Stimulated activated CD8-positive, alpha-beta memory T cell treated with anti-CD3 and anti-CD28 coated beads, Interleukin-7, amount 100 ng/mL, for 1 hour (primary cell): ENCODE data around the gene DACH1.

Experiments
- DNase-seq, 2 donors: peaks; one replicate each; pipeline ENCODE4 v3.0.0-alpha.2; 2020; ENCODE audit warnings: low read depth in 2 of 2

Gene DACH1

DNA sequence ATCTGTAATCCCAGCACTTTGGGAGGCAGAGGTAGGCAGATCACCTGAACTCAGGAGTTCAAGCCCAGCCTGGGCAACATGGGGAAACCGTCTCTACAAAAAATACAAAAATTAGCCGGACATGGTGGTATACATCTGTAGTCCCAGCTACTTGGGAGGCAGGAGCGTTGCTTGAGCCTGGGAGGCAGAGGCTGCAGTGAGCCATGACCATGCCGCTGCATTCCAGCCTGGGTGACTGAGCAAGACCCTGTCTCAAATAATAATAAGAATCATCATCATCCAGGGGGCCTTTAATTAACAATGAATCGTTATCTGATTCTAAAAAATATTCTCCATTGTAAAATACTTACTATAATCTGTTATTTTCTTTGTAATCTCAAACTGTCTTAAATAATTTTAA lies 283.4 kb downstream of the DACH1 start:
- no peak for DNase-seq

DNA sequence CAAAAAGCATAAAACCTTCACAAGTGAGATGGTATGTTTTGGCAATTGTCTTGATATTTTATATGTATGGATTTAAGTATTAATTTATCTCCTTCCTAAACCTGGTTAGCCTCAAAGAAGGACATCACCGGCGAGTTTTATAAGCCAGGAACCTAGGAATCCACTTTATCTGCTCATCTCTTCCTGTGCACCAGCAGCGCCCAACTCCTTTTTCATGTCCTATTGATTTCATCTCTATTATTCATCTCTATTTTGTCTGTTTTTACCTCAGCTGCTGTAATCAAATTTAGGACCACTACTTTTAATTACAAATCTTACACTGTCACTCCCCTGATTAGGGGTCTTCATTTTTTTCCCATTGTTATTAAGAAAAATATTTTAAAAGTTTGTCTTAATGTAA lies 286.4 kb downstream of the DACH1 start:
- no peak for DNase-seq

DNA sequence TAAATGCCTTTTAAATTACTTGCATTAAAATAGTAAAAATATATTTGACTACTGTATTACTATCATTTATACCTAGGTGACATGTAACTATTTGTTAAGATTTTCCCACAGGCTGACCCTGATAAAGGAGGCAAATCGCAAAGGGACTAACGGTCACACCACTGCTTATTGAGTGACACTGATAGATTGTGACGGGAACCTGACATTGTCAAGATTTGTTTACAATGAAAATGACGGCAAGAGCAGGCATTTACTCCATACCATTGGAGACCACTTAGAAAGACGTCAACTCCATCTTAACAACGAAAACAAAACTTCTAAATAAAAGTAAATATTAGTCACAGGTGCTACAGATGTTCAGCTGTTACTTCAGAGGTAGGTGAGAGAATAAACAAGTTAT lies 289.0 kb downstream of the DACH1 start:
- no peak for DNase-seq

DNA sequence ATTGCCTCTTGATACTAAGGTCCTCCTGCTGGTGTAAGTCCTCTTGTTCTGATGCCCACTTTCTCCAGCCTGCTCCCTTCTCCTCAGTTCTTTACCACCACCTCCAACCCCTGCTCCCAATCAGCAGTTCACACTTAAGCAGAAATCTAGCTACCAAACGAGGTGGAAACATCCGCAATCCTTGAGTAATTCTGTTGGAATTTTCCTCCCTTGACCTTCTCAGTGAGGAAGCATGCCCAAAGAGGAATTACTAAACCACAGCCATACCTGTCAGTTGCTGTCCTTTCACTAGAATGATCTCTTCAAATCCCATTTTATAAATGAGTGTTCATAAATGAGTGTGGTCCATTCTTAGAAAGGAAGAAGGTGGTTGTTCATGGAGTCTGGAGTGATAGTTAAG lies 289.9 kb downstream of the DACH1 start:
- DNase-seq: no peak

DNA sequence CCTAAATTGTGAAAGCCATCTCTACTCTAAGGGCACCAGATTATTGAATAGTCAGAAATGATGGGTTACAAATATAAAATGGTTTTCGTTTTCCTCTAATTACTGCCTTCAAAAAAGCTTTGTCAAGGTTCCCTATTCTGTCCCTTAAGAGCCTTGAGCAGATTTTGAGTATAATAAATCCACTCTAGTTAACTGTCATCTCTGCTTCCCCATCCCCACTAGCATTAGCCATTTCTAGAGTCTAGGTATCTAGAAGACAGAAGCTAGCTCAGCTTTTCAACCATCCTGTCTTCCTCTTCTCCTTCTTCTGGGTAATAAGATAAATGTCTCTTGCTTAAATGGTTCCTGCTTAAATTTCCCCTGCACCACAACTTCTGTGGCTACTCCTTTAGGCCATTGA lies 290.4 kb downstream of the DACH1 start:
- DNase-seq: no peak

DNA sequence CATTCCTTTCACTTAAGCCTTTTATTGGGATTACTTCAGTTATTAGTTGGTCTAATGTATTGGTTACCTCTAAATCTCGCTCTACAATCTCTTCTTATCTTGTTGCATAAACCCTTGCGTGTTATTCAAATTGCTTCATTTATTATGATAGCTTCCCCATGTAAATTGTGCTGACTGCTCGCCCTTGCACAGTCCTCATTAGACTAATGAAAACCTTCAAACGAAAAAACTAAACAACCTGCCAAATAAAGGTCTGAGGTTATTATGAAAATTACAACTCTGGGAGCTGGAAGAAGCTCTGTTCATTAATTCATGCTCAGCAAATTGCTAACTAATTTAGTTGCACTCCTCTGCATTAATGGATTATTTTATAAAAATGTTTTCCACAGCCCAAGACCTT lies 320.1 kb downstream of the DACH1 start:
- DNase-seq: no peak

DNA sequence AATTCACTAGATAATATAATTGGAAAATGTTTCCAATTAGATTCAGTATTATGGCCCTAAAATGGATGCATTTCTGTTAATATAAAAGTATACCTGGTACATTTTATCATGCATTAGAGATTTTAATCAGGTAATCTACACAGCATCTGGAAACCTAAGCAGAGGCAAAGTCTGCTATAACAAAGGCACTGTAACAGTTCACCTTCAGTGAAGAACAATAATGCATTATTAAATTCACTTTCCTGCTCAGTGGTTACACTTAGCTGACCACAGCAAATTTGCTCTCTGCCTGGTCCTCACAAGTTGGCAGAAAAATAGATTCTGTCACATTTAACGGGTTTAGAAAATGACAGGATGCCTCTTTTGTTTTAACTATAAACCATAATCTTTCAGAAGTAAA lies 326.9 kb downstream of the DACH1 start:
- DNase-seq: no peak

DNA sequence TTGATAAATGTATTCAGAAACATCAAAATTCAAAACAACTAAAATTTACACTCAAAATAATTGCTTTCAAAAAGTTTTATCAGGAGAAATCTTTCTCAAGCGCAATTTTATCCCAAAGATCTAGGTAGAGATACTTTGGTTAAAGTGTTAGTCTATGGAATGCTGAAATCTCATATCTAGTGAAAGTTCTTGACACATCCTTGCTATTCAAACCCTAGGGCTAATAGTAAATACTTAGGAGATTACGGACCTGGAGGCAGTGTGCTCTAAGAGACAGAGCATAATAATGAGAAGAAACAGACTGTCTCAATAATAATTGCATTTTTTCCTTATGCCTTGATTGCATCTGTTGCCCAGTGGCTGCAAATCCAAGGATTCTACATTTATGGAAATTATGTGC lies 330.8 kb downstream of the DACH1 start:
- DNase-seq: no peak

DNA sequence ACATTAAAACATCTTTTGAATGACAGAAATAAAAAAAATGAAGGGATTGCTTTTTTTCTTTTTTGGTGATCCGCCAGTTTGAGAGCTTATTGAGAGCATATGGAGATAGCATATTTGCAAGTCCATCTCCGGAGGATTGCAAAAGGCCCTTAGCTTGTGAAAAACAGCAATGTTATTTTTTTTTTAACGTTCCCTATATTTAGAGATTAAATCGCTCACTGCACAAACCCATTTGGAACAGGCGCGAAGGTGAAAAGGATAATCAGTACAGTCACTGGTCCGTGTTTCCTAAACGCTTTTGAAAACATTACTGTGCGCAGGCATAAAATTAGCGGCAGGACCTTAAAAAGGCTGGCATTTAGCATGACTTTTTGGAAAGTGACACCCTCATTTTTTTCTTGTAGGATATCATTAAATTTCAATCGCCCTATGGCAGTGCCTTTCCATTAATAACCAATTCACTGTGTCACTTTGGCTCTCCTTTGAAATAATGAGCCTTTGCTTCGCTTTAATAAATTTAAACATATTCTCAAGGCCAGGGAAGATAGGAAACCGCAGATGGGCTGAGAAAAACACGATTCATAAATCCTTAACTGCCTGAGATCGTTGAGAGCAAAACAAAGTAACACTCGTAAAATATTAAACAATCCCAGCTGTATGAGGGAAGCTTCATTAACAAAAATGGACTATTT lies 342.2 kb downstream of the DACH1 start:
- no peak for DNase-seq

DNA sequence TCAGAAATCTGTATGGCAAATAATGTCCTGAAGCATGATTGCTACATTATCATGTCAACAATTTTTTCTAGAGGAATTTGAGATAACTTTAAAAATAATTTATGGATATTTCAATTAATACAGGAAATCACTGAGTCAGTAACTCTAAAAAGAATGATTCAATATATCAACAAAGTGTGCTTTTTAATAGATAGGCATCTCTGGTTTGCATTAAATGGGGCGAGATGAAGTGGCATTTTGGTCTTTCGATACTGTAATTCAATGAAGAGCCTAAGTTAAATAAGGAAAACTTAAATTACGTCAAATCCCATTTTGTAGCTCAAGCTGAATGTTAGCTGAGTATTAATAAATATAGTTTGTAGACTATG lies 342.8 kb downstream of the DACH1 start:
- DNase-seq: no peak

DNA sequence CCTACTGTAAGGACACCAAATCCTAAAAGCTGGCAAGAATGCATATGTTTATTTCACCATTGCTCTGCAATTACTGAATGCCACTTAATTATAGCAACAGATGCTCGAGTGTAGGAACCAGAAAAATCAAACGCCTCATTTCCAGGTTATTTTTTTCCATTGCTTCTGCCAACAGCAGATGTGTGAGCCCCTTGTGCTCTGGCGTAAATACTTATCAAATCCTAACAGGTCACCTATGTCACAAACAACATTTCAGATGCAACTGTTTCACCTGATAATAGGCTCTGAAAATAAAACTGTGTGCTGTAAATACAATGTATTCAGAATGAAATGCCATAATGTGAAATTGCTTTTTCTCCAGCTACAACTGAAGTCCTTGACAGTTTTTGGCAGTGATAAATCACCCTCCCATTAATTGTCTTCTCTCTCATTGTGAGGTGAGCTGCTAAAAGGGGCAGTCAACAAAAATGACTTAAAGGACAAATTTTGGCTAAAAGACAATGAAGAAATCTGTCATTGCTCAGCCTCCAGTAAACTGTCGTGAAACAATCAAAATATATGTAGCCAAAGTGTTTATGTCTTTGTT lies 344.0 kb downstream of the DACH1 start:
- DNase-seq: no peak

DNA sequence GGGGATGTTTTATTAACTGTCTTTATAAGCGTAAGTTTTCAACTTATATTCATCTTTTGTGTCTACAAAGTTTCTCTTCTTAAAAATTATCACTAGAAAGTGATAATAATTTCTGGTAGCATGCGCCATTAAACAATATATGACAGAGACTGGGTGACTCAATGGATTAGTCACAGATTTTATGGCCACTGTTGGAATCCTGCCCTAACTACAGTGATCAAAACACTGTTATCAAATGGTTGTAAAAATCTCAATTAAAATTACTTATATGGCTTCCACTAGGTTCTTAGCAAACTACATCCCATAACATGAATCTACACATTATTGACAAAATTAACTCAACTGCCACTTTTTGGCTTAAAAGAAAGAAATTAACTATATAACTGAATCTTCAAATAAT lies 350.0 kb downstream of the DACH1 start:
- DNase-seq: no peak

DNA sequence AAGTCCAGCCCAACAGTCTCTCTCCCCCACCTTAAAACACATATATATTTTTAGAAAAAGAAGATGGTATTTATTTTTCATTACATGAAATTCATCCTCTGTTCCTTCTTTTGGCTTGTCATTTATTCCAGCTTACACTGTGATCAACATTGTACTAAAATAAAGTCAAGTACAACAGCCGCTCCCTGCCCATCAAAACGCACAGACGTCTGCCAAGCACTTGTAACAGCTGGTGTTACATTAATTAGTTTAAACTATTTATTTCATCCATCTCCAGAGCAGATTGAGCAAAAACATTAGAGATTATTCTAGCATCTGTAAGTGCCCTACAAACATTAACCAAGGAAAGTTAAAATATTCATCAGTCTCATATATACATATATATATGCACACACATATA lies 350.5 kb downstream of the DACH1 start:
- no peak for DNase-seq

DNA sequence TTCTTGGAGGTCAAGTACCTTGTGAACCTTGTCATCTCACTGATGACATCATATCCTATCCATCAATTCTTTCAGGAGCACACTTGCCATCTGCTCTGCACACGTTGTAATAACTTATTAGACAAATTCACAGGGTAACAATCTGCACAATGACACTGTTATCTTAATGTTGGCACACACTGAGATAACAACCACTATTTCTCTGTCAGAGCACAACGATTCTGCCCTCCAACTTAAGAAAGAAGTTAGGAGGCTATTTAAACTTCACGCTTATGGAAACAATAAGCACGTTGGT lies 351.3 kb downstream of the DACH1 start:
- DNase-seq: no peak

DNA sequence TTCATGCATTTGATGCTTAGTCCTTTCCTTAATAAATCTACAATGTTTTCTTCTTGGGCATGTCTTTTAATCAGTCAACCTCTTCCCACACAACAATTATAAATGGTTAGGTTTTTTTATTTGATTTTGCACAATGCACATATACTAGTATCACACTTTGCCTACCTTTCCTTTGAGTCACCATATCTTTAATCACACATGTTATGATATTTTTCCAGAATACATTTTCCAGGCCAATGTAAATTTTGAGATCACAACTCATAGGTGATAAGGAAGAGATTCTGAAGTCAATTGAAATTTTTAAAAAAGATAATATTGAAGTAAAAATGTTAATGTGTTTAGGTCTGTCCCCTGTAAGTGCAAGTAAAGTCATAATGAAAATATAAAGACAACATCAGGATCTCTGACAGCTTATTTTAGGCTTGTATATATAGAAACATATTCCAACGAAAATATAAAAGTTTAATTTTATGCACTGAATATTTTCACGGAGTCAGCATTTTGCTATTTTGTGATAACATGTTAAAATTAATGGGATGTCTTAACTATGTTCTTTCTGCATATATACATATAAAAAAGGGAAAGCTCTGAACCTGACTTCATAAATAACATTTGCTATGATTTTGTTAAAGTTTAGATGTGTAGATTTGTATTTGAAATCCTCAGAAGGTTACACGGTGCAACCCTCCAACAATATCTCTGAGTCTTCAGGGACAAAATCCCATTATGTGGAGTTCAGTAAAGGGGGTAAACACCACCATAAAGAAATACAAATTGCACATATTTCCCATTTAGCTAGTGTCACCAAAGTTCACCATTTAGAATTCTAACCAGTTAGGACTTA lies 351.9 kb downstream of the DACH1 start:
- no peak for DNase-seq

DNA sequence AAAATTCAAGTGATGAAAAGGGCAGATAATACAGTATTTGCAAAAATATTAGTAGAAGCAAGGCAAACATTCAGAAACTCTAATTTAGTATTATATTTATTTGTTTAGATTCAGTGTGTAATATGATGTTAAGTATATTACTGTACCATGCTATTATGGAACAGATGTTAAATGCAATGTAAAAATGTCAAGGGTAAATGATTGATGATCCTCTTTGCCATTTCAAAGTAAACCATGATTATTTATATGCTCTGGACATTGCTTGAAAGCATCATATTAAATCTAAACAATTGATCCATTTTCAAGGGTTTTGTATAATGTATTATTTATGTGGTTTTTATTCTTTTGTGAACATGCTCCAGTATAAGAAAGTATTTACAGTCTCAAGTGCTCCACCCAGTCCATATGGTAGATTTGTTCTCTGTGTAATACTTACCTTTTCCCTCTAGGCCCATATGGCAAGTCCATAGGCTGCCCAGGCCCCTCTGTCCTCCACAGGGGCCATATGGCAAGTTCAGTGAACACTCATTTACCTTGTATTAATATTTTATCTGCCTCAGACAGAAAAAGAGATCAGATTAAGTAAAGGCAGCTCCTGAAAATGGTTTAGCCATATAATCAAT lies 353.5 kb downstream of the DACH1 start:
- no peak for DNase-seq

DNA sequence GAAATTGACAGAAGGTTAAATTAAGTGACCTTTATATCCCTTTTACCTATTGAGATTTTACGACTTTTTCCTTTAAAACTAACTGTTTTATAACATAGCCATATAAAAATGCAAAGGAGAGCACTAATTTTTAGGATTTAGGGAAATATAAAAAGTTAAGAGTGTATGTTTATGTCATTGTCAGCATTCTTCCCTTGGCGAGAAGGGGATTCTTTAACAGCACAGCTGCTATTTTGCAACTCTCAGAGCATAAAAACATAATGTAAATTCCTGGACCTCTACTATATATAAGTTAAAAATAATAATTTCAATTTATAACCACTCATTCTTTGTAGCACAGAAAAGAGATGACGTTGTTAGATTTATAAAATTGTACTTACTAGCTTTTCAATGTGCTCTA lies 363.2 kb downstream of the DACH1 start:
- DNase-seq: no peak

DNA sequence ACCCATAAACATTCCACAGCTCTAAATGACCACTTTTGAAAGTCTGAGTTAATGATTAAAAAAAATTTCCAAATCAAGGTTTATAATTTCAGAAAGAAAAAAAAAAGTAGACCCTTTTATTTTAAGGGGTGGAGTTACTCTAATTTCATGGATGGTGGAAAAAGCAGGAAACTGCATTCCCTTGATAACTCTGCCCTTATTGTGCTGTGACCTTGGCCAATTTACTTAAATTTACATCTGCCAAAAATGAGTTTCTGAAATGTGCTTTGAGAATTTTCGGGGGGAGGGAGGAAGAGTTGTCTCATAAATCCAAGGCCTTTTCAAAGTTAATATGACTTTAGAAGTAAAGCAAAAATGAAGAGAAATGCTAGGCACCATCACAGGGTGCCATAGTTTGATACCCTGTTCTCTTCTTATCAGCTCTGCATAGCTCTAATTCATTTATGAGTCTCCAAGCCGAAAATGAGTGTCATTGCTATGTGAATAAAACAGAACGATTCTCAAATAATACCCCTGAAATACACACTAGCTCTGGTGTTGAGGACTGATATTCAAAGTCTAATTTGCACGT lies 367.0 kb downstream of the DACH1 start:
- no peak for DNase-seq

DNA sequence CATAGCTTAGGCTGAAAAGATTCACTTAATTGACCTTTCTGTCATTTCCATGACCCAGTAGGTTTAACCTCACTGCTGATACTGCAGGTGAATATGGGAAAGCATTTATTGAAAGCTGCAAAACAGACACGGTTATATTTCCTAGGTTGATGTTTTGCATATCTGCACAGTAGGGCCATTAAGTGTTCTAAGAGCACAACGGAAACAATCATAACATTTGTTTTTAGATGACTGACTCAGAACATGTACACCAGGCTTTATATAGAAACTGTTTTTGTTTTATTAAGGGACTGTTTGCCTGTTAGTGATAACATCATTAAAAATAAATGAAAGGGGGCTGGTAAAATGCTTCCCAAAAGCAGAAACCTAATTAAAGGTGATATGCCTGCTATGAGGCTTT lies 367.8 kb downstream of the DACH1 start:
- no peak for DNase-seq

DNA sequence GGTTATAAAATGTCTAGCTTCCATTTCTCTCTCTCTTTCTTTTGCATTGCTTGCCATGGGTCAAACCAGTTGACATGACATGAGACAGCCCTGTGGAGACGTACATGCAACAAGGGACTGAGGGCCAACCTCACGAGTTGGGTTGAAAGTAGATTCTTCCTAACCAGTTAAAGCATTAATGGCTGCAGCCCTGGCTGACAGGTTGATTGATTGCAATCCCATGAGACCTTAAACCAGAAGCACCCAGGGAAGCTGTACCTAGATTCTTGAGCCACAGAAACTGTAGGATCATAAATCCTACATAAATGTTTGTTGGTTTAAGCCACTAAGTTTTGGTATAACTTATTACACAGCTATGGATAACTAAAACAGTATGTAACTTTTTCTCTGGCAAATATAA lies 373.8 kb downstream of the DACH1 start:
- no peak for DNase-seq

DNA sequence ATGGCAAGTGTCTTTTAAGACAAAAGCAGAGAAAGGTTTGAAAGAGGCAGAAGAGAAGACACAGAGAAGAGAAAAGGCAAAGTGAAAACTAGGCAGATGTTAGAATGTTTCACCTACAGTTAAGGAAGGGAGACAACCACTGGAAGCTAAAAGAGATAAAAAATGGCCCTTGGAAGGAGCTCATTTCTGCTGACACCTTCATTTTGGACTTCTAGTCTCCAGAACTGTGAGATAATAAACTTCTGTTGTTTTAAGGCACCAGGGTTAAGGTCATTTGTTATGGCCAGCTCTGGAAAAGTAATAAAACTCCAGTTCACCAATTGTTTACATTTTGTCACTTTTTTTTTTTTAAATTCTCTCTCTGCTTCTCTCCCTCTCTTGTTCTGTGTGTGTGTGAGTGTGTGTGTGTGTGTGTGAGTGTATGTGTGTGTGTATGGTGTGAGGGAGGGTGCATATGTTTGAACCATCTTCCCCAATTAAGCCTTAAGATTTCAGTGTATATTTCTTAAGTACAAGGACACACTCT lies 374.6 kb downstream of the DACH1 start:
- DNase-seq: no peak

DNA sequence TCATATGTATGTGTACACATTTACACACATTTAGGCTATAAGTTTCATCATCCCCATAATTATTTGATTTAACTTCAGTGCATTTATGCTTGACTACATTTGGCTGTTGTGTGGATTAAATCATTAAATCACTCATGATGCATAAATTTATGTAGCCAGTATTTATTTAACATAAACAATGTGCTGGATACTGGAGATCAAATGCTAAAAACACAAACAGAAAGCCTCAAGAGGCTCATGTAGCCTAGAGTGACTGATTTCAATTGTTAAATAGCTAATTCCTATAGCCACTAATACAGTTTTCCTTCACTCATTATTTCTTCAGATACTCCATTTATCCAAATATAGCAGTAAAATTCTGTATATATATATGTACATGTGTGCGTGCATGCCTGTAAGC lies 376.0 kb downstream of the DACH1 start:
- no peak for DNase-seq
